Esophagus squamous epithelium (tissue), 5 donors: ENCODE data around the gene PREX1. TPM values are rescaled to one million over a fixed set of nuclear protein-coding genes. Genes with fewer than 3 reads are reported as not detected.

ENCODE experiments used
- DNase-seq: peaks from one replicate; lab custom pipeline; 2025; lab: John Stamatoyannopoulos, UW
- H3K27ac ChIP-seq, 4 donors: fragments of 200-600 bp; sonication (generic); one replicate each; pipeline ENCODE4 v1.5.1; 2016 to 2019; ENCODE audit warnings: mild to moderate bottlenecking in 1 of 4
- H3K27me3 ChIP-seq, 4 donors: fragments of 200-600 bp; sonication (generic); 1 replicate in 3 of 4; 2 replicates in 1 of 4; pipeline versions ENCODE4 v1.5.1 to v1.6.0; 2017 to 2021; ENCODE audit warnings: antibody characterized with exemption in 1 of 4
- H3K36me3 ChIP-seq, 3 donors: fragments of 200-600 bp; sonication (generic); one replicate each; pipeline ENCODE4 v1.5.1; 2016 to 2019
- H3K4me1 ChIP-seq, 3 donors: fragments of 200-600 bp; sonication (generic); one replicate each; pipeline ENCODE4 v1.5.1; 2017 to 2019
- H3K4me3 ChIP-seq, 4 donors: fragments of 200-600 bp; sonication (generic); 1 replicate in 3 of 4; 2 replicates in 1 of 4; pipeline ENCODE4 v1.5.1; 2016 to 2019; ENCODE audit warnings: mild to moderate bottlenecking in 2 of 4, moderate library complexity in 1 of 4
- H3K9me3 ChIP-seq, 3 donors: fragments of 200-600 bp; sonication (generic); one replicate each; pipeline ENCODE4 v1.5.1; 2016 to 2019
- CTCF ChIP-seq, 6 experiments: fragments of 450-650 bp in 4 of 6; fragments of 200-600 bp in 2 of 6; sonication (generic) in 2 of 6; IDR thresholded peaks; one replicate each; pipeline ENCODE4 v1.5.1; 2016 to 2019; ENCODE audit warnings: antibody characterized with exemption in 6 of 6, mild to moderate bottlenecking in 4 of 6, moderate library complexity in 4 of 6
- POLR2A ChIP-seq, 4 donors: fragments of 450-650 bp; IDR thresholded peaks; one replicate each; pipeline ENCODE4 v1.6.1; 2017; ENCODE audit warnings: antibody characterized with exemption in 4 of 4, mild to moderate bottlenecking in 4 of 4, moderate library complexity in 3 of 4
- WGBS, 2 donors: methylation state at CpG; one replicate each; pipeline ENCODE4 v1.1.5; 2018; 5-methylcytosine and 5-hydroxymethylcytosine counted together
- intact Hi-C: fragments of 100-400 bp; cut with DNase I; formaldehyde crosslinking; loops from one replicate; pipeline ENCODE4 v1.15.0; 2022
- total RNA-seq, 4 donors: library from RNA; depleted of rRNA; stranded (reverse); fragments of >200 nt; gene quantifications; one replicate each; pipeline ENCODE4 v1.1.0, GENCODE V29; 2016
- donor health status: DM: yes; HTN: yes; CAD: no.

Gene PREX1
- total RNA-seq, 4 donors from 2014 or later: 4.9 to 25.9 (median 8.9) TPM

GRCh38 chr20:48866936-48867335, 39.1 kb upstream of the PREX1 start:
- Histone ChIP-seq H3K4me3 (no peak overlapping the region), H3K27ac (no peak overlapping the region), H3K4me1 (no peaks in the 10 kb centered on the region), H3K9me3 (no peaks in the 10 kb centered on the region), H3K27me3 (peaks cover 0 to 4% (median 0%) of the 10 kb centered on the region in 4 donors), H3K36me3 (no peaks in the 10 kb centered on the region)
- DNase-seq: no peak
- 82 to 93% methylated on average over 1 of the region's 1 CpG for WGBS, 2 donors
- TF ChIP-seq CTCF (IDR thresholded peaks at IDR 0.05): no peak
- no peak for TF ChIP-seq POLR2A (IDR thresholded peaks at IDR 0.05)
- intact Hi-C loops: no loop called here

- 52 to 68% methylated on average over 5 of the region's 5 CpGs for WGBS, 2 donors
- DNase-seq: no peak
- no peak overlapping the region for H3K27ac ChIP-seq
- H3K4me3 ChIP-seq: no peak overlapping the region
- intact Hi-C loops: no loop called here
- no peaks in the 10 kb centered on the region for H3K36me3 ChIP-seq
- H3K27me3 ChIP-seq: peaks cover 0 to 4% (median 0%) of the 10 kb centered on the region in 4 donors
- H3K9me3 ChIP-seq: no peaks in the 10 kb centered on the region
- H3K4me1 ChIP-seq: no peaks in the 10 kb centered on the region
- TF ChIP-seq POLR2A (IDR thresholded peaks at IDR 0.05) (no peak), CTCF (IDR thresholded peaks at IDR 0.05) (no peak)
Measured at GRCh38 chr20:48864738-48865318, 37.0 kb upstream of the PREX1 start.

GRCh38 chr20:48864254-48864653, 36.5 kb upstream of the PREX1 start:
- Histone ChIP-seq H3K27me3 (peaks cover 0 to 4% (median 0%) of the 10 kb centered on the region in 4 donors), H3K36me3 (no peaks in the 10 kb centered on the region), H3K27ac (no peak overlapping the region), H3K9me3 (no peaks in the 10 kb centered on the region), H3K4me1 (no peaks in the 10 kb centered on the region), H3K4me3 (no peak overlapping the region)
- no peak for TF ChIP-seq CTCF (IDR thresholded peaks at IDR 0.05)
- TF ChIP-seq POLR2A (IDR thresholded peaks at IDR 0.05): no peak
- DNase-seq: no peak
- WGBS, 2 donors: 52 to 67% methylated on average over 5 of the region's 5 CpGs
- intact Hi-C loops: no loop called here

DNA sequence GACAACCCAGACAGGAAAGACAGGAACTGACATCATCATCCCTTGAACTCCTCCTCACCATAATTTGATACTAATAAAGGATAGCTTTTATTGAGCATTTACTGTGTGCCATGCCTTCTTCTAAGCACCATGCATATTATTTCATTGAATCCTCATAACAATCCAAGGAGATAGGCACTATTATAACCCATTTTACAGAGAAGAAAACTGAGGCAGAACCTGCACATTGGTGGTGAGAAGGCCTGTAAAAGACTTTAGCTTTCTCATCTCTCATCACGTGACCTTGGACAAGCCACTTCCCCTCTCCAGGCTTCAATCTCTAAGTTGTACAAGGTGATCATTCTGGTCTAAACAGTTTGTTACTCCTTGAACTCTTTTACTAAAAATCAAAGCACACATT, 34.5 kb upstream of the PREX1 start:
- Histone ChIP-seq H3K4me3 (no peak overlapping the region), H3K36me3 (no peaks in the 10 kb centered on the region), H3K27me3 (peaks cover 0 to 4% (median 0%) of the 10 kb centered on the region in 4 donors), H3K9me3 (no peaks in the 10 kb centered on the region), H3K27ac (no peak overlapping the region), H3K4me1 (no peaks in the 10 kb centered on the region)
- 73 to 87% methylated on average over 1 of the region's 1 CpG for WGBS, 2 donors
- TF ChIP-seq POLR2A (IDR thresholded peaks at IDR 0.05) (no peak), CTCF (IDR thresholded peaks at IDR 0.05) (no peak)
- no peak for DNase-seq
- intact Hi-C loops: no loop called here

DNA sequence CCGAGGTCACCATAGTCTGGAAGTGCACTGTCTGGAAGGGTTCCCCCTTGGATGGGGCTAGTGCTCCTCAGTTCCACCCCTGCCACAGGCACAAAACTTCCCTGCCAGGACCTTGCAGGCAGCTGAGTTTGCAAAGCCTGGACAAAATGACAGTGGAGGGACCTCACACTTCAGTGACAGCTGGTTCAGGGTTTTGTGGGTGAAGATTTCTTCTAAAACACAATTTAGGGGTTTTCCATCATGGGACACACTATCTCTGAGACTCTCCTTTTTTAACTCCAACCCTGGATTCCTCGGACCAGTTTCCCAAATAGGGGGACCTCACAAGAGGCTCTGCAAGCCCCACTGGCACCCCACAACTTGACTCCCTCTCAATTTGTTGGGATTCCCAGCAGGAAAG, 33.6 kb upstream of the PREX1 start:
- no peak for DNase-seq
- no peak overlapping the region for H3K27ac ChIP-seq
- no peak overlapping the region for H3K4me3 ChIP-seq
- intact Hi-C loops: no loop called here
- H3K9me3 ChIP-seq: no peaks in the 10 kb centered on the region
- no peaks in the 10 kb centered on the region for H3K36me3 ChIP-seq
- no peak for TF ChIP-seq POLR2A (IDR thresholded peaks at IDR 0.05)
- no peak for TF ChIP-seq CTCF (IDR thresholded peaks at IDR 0.05)
- WGBS, 2 donors: 75 to 77% methylated on average over 1 to 2 of the region's 2 CpGs
- no peaks in the 10 kb centered on the region for H3K4me1 ChIP-seq
- H3K27me3 ChIP-seq: peaks cover 0 to 3% (median 0%) of the 10 kb centered on the region in 4 donors
